HL-60 (cell line): ENCODE results near the gene LRRC4B.

Experiments used
- GABPA ChIP-seq: IDR thresholded peaks from 2 replicates; pipeline ENCODE4 v1.6.1; 2012; ENCODE audit warnings: low read depth
- POLR2AphosphoS5 ChIP-seq: IDR thresholded peaks from 2 replicates; pipeline ENCODE4 v1.6.1; 2012; ENCODE audit warnings: low read depth
- TF ChIP-seq, protein P1 (sequence below): IDR thresholded peaks from one replicate; pipeline ENCODE4 v1.5.1; 2011; ENCODE audit warnings: low read length, control low read depth, inconsistent platforms; ENCODE audit not compliant: insufficient read depth
- TF ChIP-seq, protein P2 (sequence below): IDR thresholded peaks from 2 replicates; pipeline ENCODE4 v1.6.1; 2012; ENCODE audit warnings: low read depth; ENCODE audit not compliant: insufficient replicate concordance

DNA sequence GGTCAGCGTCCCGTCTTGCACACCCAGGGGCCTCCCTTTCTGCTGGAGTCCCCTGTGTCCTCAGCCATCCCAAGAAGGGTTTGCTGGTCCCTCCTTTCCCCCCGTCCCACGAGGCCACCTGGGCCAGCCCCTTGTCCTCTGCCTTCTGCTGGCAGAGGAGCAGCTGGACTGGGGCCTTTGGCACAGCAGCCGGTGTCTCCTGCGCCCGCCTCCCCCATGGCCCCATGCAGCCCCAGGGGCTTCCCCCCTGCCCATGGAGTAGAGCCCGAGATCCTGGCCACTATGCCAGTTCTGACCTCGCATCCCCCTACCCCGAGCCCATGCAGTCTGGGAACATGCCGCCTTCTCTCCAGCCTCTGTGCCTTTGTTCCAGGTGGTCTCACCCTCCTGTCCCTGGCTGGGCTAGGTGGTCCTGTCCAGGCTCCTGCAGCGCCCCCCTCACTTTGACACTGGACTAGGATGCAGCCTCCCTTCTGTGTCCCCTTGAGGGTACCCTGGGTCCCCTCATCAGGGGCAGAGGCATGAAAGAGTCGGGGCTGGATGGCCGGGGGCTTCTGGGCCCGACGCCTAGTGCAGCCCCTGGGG is 85.9 kb downstream of the LRRC4B start:
- TF ChIP-seq, protein P1, sequence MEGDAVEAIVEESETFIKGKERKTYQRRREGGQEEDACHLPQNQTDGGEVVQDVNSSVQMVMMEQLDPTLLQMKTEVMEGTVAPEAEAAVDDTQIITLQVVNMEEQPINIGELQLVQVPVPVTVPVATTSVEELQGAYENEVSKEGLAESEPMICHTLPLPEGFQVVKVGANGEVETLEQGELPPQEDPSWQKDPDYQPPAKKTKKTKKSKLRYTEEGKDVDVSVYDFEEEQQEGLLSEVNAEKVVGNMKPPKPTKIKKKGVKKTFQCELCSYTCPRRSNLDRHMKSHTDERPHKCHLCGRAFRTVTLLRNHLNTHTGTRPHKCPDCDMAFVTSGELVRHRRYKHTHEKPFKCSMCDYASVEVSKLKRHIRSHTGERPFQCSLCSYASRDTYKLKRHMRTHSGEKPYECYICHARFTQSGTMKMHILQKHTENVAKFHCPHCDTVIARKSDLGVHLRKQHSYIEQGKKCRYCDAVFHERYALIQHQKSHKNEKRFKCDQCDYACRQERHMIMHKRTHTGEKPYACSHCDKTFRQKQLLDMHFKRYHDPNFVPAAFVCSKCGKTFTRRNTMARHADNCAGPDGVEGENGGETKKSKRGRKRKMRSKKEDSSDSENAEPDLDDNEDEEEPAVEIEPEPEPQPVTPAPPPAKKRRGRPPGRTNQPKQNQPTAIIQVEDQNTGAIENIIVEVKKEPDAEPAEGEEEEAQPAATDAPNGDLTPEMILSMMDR: no peak
- TF ChIP-seq, protein P2, sequence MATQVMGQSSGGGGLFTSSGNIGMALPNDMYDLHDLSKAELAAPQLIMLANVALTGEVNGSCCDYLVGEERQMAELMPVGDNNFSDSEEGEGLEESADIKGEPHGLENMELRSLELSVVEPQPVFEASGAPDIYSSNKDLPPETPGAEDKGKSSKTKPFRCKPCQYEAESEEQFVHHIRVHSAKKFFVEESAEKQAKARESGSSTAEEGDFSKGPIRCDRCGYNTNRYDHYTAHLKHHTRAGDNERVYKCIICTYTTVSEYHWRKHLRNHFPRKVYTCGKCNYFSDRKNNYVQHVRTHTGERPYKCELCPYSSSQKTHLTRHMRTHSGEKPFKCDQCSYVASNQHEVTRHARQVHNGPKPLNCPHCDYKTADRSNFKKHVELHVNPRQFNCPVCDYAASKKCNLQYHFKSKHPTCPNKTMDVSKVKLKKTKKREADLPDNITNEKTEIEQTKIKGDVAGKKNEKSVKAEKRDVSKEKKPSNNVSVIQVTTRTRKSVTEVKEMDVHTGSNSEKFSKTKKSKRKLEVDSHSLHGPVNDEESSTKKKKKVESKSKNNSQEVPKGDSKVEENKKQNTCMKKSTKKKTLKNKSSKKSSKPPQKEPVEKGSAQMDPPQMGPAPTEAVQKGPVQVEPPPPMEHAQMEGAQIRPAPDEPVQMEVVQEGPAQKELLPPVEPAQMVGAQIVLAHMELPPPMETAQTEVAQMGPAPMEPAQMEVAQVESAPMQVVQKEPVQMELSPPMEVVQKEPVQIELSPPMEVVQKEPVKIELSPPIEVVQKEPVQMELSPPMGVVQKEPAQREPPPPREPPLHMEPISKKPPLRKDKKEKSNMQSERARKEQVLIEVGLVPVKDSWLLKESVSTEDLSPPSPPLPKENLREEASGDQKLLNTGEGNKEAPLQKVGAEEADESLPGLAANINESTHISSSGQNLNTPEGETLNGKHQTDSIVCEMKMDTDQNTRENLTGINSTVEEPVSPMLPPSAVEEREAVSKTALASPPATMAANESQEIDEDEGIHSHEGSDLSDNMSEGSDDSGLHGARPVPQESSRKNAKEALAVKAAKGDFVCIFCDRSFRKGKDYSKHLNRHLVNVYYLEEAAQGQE: no peak
- no peak for TF ChIP-seq POLR2AphosphoS5
- no peak for TF ChIP-seq GABPA
